Measurements from ENCODE around the gene RNF133. TPM values are rescaled to one million over a fixed set of nuclear protein-coding genes. Genes with fewer than 3 reads are reported as not detected.

Gene RNF133
- polyA plus RNA-seq, 2 donors = not detected

GRCh38 chr7:122653685-122654084 lies 45.2 kb downstream of the RNF133 start:
- Histone ChIP-seq H3K4me1 (ENCODE audit: control insufficient read depth in 2 of 2, insufficient read depth in 2 of 2, low read length in 1 of 2) (no peaks in the 10 kb centered on the region), H3K36me3 (ENCODE audit: control insufficient read depth in 2 of 2, insufficient read depth in 2 of 2, low read length in 1 of 2) (no peaks in the 10 kb centered on the region), H3K4me3 (ENCODE audit: low read depth in 1 of 2, low read length in 2 of 2) (no peak overlapping the region), H3K9me3 (ENCODE audit: control insufficient read depth in 2 of 2, insufficient read depth in 1 of 2, low read depth in 1 of 2, low read length in 1 of 2) (no peaks in the 10 kb centered on the region), H3K27ac (ENCODE audit: low read depth in 2 of 2, low read length in 1 of 2) (no peak overlapping the region), H3K27me3 (ENCODE audit: control insufficient read depth in 1 of 2, insufficient read depth in 2 of 2, low read length in 2 of 2) (no peaks in the 10 kb centered on the region)
- 84 to 86% methylated on average over 5 of the region's 5 CpGs for WGBS, 2 donors

GRCh38 chr7:122652876-122653275 lies 46.0 kb downstream of the RNF133 start:
- Histone ChIP-seq H3K9me3 (ENCODE audit: control insufficient read depth in 2 of 2, insufficient read depth in 1 of 2, low read depth in 1 of 2, low read length in 1 of 2) (no peaks in the 10 kb centered on the region), H3K27me3 (ENCODE audit: control insufficient read depth in 1 of 2, insufficient read depth in 2 of 2, low read length in 2 of 2) (no peaks in the 10 kb centered on the region), H3K36me3 (ENCODE audit: control insufficient read depth in 2 of 2, insufficient read depth in 2 of 2, low read length in 1 of 2) (no peaks in the 10 kb centered on the region), H3K4me3 (ENCODE audit: low read depth in 1 of 2, low read length in 2 of 2) (no peak overlapping the region), H3K4me1 (ENCODE audit: control insufficient read depth in 2 of 2, insufficient read depth in 2 of 2, low read length in 1 of 2) (no peaks in the 10 kb centered on the region), H3K27ac (ENCODE audit: low read depth in 2 of 2, low read length in 1 of 2) (no peak overlapping the region)
- WGBS, 2 donors = 27 to 29% methylated on average over 4 of the region's 4 CpGs

- H3K4me1 ChIP-seq (ENCODE audit: control insufficient read depth in 2 of 2, insufficient read depth in 2 of 2, low read length in 1 of 2) = no peaks in the 10 kb centered on the region
- H3K36me3 ChIP-seq (ENCODE audit: control insufficient read depth in 2 of 2, insufficient read depth in 2 of 2, low read length in 1 of 2) = no peaks in the 10 kb centered on the region
- 44 to 61% methylated on average over 2 of the region's 2 CpGs for WGBS, 2 donors
- H3K9me3 ChIP-seq (ENCODE audit: control insufficient read depth in 2 of 2, insufficient read depth in 1 of 2, low read depth in 1 of 2, low read length in 1 of 2) = no peaks in the 10 kb centered on the region
- H3K27me3 ChIP-seq (ENCODE audit: control insufficient read depth in 1 of 2, insufficient read depth in 2 of 2, low read length in 2 of 2) = no peaks in the 10 kb centered on the region
- no peak overlapping the region for H3K27ac ChIP-seq (ENCODE audit: low read depth in 2 of 2, low read length in 1 of 2)
- H3K4me3 ChIP-seq (ENCODE audit: low read depth in 1 of 2, low read length in 2 of 2) = no peak overlapping the region
These were observed 47.5 kb downstream of the RNF133 start for GRCh38 chr7:122651451-122651850.

Other genes starting within 250 kb of the RNF133 start
- under 1 TPM in 1 of 2 donors, not detected in 1; 0.06 TPM for gene RNF148, start 3.8 kb upstream of the RNF133 start, polyA plus RNA-seq
- 1 to 10 TPM; 1.6 to 3.3 TPM for gene CADPS2, start 187.3 kb upstream of the RNF133 start, polyA plus RNA-seq

All from esophagus (tissue), 2 donors.